HepG2 (cell line): Measurements from ENCODE around the gene ANO10.

Experiments
- CREB1 ChIP-seq, 2 experiments: fragments of 450-650 bp in 1 of 2; IDR thresholded peaks; 2 replicates each; pipeline ENCODE4 v1.6.1; 2016 to 2017; ENCODE audit warnings: control low read depth in 1 of 2, mild to moderate bottlenecking in 1 of 2, missing compliant biosample characterization in 1 of 2, missing genetic modification characterization in 1 of 2
- EHMT2 ChIP-seq: fragments of 200-600 bp; sonication (generic); IDR thresholded peaks from 2 replicates; pipeline ENCODE4 v1.7.0; 2017; ENCODE audit warnings: antibody characterized with exemption, low read depth, low read length, borderline replicate concordance
- MYC ChIP-seq: sonication (generic); formaldehyde crosslinking; IDR thresholded peaks from 2 replicates; pipeline ENCODE4 v1.9.0; 2021; ENCODE audit warnings: missing genetic modification reagents, borderline replicate concordance
- NFYB ChIP-seq: sonication (generic); formaldehyde crosslinking; IDR thresholded peaks from 2 replicates; pipeline ENCODE4 v1.4.0; 2020; ENCODE audit warnings: missing genetic modification reagents
- NR1H2 ChIP-seq: sonication (generic); formaldehyde crosslinking; IDR thresholded peaks from 2 replicates; pipeline ENCODE4 v1.8.1; 2022; ENCODE audit warnings: low read depth, missing genetic modification reagents, borderline replicate concordance
- POLR2AphosphoS5 ChIP-seq: IDR thresholded peaks from 2 replicates; pipeline ENCODE4 v1.6.1; 2012; ENCODE audit warnings: low read depth, low read length
- RAD21 ChIP-seq: fragments of 450-650 bp; formaldehyde crosslinking; IDR thresholded peaks from 2 replicates; pipeline ENCODE4 v1.5.0; 2020; ENCODE audit warnings: mild to moderate bottlenecking
- SMAD1 ChIP-seq: sonication (generic); formaldehyde crosslinking; IDR thresholded peaks from 2 replicates; pipeline ENCODE4 v1.4.0; 2020; ENCODE audit warnings: missing genetic modification reagents, low read depth, mild to moderate bottlenecking, borderline replicate concordance
- STAT5B ChIP-seq: sonication (generic); formaldehyde crosslinking; IDR thresholded peaks from 2 replicates; pipeline ENCODE4 v1.4.0; 2020; ENCODE audit warnings: missing genetic modification reagents
- YY1 ChIP-seq: IDR thresholded peaks from 2 replicates; pipeline ENCODE4 v1.6.1; 2011; ENCODE audit warnings: low read length, low read depth, moderate library complexity, mild to moderate bottlenecking; ENCODE audit not compliant: insufficient read depth, insufficient replicate concordance
- ZNF598 ChIP-seq: sonication (generic); formaldehyde crosslinking; IDR thresholded peaks from 2 replicates; pipeline ENCODE4 v1.5.1; 2020; ENCODE audit warnings: mild to moderate bottlenecking, missing genetic modification reagents, borderline replicate concordance
- TF ChIP-seq, protein P1 (sequence below): sonication (generic); formaldehyde crosslinking; IDR thresholded peaks from 2 replicates; pipeline ENCODE4 v1.5.0; 2020; ENCODE audit warnings: mild to moderate bottlenecking, missing genetic modification reagents, moderate library complexity

DNA sequence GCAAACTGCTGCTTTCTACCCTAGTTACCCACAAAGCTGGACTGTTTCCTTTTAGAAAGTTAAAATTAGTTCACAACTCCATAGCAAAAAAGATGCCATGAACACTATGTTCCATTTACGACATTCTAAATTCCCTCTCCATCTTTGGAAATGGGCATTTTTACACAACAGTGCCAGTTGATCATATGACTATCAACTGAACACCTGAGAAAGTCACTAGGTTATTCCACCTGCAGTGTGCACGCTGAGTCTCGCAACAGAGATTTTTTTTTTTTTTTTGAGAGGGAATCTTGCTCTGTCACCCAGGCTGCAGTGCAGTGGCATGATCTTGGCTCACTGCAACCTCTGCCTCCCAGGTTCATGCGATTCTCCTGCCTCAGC, 215.2 kb downstream of the ANO10 start:
- no peak for TF ChIP-seq MYC (CRISPR knock-in tag)
- no peak for TF ChIP-seq CREB1 (IDR thresholded peaks at IDR 0.05)
- TF ChIP-seq CREB1 (CRISPR knock-in tag; IDR thresholded peaks at IDR 0.05): no peak
- no peak for TF ChIP-seq NFYB (CRISPR knock-in tag)
- TF ChIP-seq POLR2AphosphoS5: no peak
- TF ChIP-seq ZNF598: no peak
- no peak for TF ChIP-seq STAT5B (CRISPR knock-in tag)
- TF ChIP-seq, protein P1, sequence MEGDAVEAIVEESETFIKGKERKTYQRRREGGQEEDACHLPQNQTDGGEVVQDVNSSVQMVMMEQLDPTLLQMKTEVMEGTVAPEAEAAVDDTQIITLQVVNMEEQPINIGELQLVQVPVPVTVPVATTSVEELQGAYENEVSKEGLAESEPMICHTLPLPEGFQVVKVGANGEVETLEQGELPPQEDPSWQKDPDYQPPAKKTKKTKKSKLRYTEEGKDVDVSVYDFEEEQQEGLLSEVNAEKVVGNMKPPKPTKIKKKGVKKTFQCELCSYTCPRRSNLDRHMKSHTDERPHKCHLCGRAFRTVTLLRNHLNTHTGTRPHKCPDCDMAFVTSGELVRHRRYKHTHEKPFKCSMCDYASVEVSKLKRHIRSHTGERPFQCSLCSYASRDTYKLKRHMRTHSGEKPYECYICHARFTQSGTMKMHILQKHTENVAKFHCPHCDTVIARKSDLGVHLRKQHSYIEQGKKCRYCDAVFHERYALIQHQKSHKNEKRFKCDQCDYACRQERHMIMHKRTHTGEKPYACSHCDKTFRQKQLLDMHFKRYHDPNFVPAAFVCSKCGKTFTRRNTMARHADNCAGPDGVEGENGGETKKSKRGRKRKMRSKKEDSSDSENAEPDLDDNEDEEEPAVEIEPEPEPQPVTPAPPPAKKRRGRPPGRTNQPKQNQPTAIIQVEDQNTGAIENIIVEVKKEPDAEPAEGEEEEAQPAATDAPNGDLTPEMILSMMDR (CRISPR knock-in tag): no peak
- TF ChIP-seq YY1: no peak
- no peak for TF ChIP-seq EHMT2
- TF ChIP-seq SMAD1 (CRISPR knock-in tag): no peak
- no peak for TF ChIP-seq RAD21 (CRISPR knock-in tag)
- no peak for TF ChIP-seq NR1H2 (CRISPR knock-in tag)
